ENCODE measurements around the gene HOXC9. TPM values are rescaled to one million over a fixed set of nuclear protein-coding genes. Genes with fewer than 3 reads are reported as not detected.

The HOXC9 gene
- total RNA-seq, result 10 to 100 TPM in 1 of 4 donors, 1 to 10 TPM in 2, not detected in 1; 1.7 to 13.2 (median 1.9) TPM

GRCh38 chr12:54000116-54001114 lies at the start of gene HOXC9:
Gene HOXC9 (plus strand): TSS chr12:54000161. CDS start chr12:54000189, 28 bp downstream.
- H3K4me3 ChIP-seq, result peak within 1 kb of the TSS; percentile 38 to 56 (median 40)
- TF ChIP-seq CTCF (IDR thresholded peaks at IDR 0.05) (no peak), POLR2A (IDR thresholded peaks at IDR 0.05) (no peak)
- peak within 1 kb of the TSS; percentile 73 to 83 (median 75) for H3K27ac ChIP-seq
- H3K9me3 ChIP-seq, result no peaks in the 10 kb centered on the region
- DNase-seq, result peak in 1 of 3 donors; percentile 48
- H3K27me3 ChIP-seq, result peaks cover 0 to 49% of the 10 kb centered on the region in 2 donors
- H3K36me3 ChIP-seq, result no peaks in the 10 kb centered on the region
- H3K4me1 ChIP-seq, result peaks cover 2 to 23% (median 8%) of the 10 kb centered on the region in 4 donors

- H3K4me3 ChIP-seq, result no peak overlapping the region
- H3K27me3 ChIP-seq, result peaks cover 0 to 64% of the 10 kb centered on the region in 2 donors
- no peak overlapping the region for H3K27ac ChIP-seq
- H3K4me1 ChIP-seq, result peaks cover 0 to 7% (median 0%) of the 10 kb centered on the region in 4 donors
- no peak for TF ChIP-seq CTCF (IDR thresholded peaks at IDR 0.05)
- TF ChIP-seq POLR2A (IDR thresholded peaks at IDR 0.05), result no peak
- H3K9me3 ChIP-seq, result peaks cover 0 to 10% (median 0%) of the 10 kb centered on the region in 4 donors
- no peak for DNase-seq
- no peaks in the 10 kb centered on the region for H3K36me3 ChIP-seq
Measured at GRCh38 chr12:53950437-53950773, 49.6 kb upstream of the HOXC9 start.

- DNase-seq, result no peak
- Histone ChIP-seq H3K27ac (no peak overlapping the region), H3K27me3 (peaks cover 0 to 69% of the 10 kb centered on the region in 2 donors), H3K36me3 (no peaks in the 10 kb centered on the region), H3K4me1 (peaks cover 0 to 8% (median 0%) of the 10 kb centered on the region in 4 donors), H3K9me3 (peaks cover 0 to 10% (median 0%) of the 10 kb centered on the region in 4 donors), H3K4me3 (no peak overlapping the region)
- no peak for TF ChIP-seq POLR2A (IDR thresholded peaks at IDR 0.05)
- TF ChIP-seq CTCF (IDR thresholded peaks at IDR 0.05), result no peak
Measured at GRCh38 chr12:53950789-53951576, 49.0 kb upstream of the HOXC9 start.

DNA sequence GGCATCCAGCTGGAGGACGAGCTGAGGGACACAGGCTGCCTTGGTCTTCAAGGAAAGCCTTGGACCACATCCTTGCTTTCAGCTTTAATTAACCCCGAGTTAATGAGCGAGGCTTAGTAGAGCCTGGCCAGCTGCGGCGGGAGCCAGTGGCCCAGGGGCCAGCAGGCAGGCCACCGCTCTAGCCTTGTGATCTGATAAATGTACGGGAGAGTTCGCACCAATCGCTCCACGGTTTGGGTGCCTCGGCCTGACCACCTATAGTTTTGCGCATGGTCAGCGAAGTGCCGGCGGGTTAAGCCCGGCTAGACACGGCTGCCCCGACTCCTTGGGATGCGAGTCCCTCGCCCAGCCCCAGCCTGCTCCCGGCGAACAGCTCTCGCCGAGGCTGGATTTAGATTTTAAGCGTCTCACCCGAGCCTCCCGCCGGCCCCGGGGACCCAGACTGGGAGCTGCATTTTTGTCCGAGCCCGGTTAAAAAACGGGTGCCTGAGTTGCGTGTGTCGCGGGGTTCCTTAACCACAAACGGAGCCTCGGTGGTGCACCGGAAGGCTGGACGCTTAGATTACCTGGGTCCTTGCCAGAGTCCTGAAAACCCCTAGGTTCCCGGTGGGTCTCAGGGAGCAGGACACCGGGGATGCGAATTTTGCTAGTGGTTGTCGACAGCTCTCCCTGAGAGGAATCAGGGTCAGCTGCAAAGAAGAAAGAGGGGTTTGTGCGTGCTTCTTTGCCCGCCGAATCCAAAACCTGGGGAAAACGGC lies 48.2 kb upstream of the HOXC9 start:
- TF ChIP-seq CTCF (IDR thresholded peaks at IDR 0.05), result no peak
- no peak for TF ChIP-seq POLR2A (IDR thresholded peaks at IDR 0.05)
- Histone ChIP-seq H3K36me3 (no peaks in the 10 kb centered on the region), H3K27me3 (peaks cover 0 to 75% of the 10 kb centered on the region in 2 donors), H3K9me3 (peaks cover 0 to 10% (median 0%) of the 10 kb centered on the region in 4 donors), H3K4me3 (no peak overlapping the region), H3K27ac (no peak overlapping the region), H3K4me1 (peaks cover 0 to 11% (median 2%) of the 10 kb centered on the region in 4 donors)
- no peak for DNase-seq

GRCh38 chr12:53952335-53952694 lies 47.6 kb upstream of the HOXC9 start:
- Histone ChIP-seq H3K9me3 (peaks cover 0 to 10% (median 0%) of the 10 kb centered on the region in 4 donors), H3K4me1 (peaks cover 0 to 11% (median 2%) of the 10 kb centered on the region in 4 donors), H3K27ac (no peak overlapping the region), H3K27me3 (peaks cover 0 to 75% of the 10 kb centered on the region in 2 donors), H3K4me3 (no peak overlapping the region), H3K36me3 (no peaks in the 10 kb centered on the region)
- DNase-seq, result no peak
- no peak for TF ChIP-seq POLR2A (IDR thresholded peaks at IDR 0.05)
- TF ChIP-seq CTCF (IDR thresholded peaks at IDR 0.05), result no peak
